Cardiac muscle cell (in vitro differentiated cells and primary cell): ENCODE measurements around the gene TMEM221. TPM values are rescaled to one million over a fixed set of nuclear protein-coding genes. Genes with fewer than 3 reads are reported as not detected.

Experiments
- DNase-seq, 2 donors: peaks; one replicate each; pipeline versions ENCODE4 v3.0.0 to v3.0.0-alpha.2; 2010 to 2017; ENCODE audit warnings: low read depth in 1 of 2, low spot score in 1 of 2
- H3K27ac ChIP-seq: fragments of 200-600 bp; sonication (generic); 2 replicates; pipeline ENCODE4 v1.5.1; 2016
- H3K27me3 ChIP-seq: fragments of 200-600 bp; sonication (generic); 2 replicates; pipeline ENCODE4 v1.6.0; 2016; ENCODE audit warnings: control low read depth
- H3K36me3 ChIP-seq: fragments of 200-600 bp; sonication (generic); 2 replicates; pipeline ENCODE4 v1.5.1; 2016; ENCODE audit warnings: control low read depth
- H3K4me1 ChIP-seq: fragments of 200-600 bp; sonication (generic); 2 replicates; pipeline ENCODE4 v1.8.1; 2017; ENCODE audit warnings: low read depth, mild to moderate bottlenecking, mixed run types
- H3K4me3 ChIP-seq: fragments of 200-600 bp; sonication (generic); 2 replicates; pipeline ENCODE4 v1.5.1; 2016; ENCODE audit warnings: mild to moderate bottlenecking
- H3K9me3 ChIP-seq: fragments of 200-600 bp; sonication (generic); 2 replicates; pipeline ENCODE4 v1.5.1; 2017; ENCODE audit warnings: low read depth, mild to moderate bottlenecking, control low read depth
- polyA plus RNA-seq: library from polyadenylated mRNA; unstranded; fragments of >200 nt; fragmentation: Nextera tagmentation; extraction: Ambion mirVana; gene quantifications from 2 replicates; pipeline ENCODE4 v1.2.1, GENCODE V29; 2016
- total RNA-seq: library from RNA; depleted of rRNA; stranded (reverse); fragments of >200 nt; gene quantifications from 2 replicates; pipeline ENCODE4 v1.2.3, GENCODE V29; 2016
- TF ChIP-seq, protein P1 (sequence below): IDR thresholded peaks from 2 replicates; pipeline ENCODE4 v1.5.1; 2012; ENCODE audit warnings: low read depth, mild to moderate bottlenecking, low read length

TMEM221 gene
- total and polyA plus RNA-seq, 2 experiments from 2014 or later = 3.2 to 5.7 TPM

DNA sequence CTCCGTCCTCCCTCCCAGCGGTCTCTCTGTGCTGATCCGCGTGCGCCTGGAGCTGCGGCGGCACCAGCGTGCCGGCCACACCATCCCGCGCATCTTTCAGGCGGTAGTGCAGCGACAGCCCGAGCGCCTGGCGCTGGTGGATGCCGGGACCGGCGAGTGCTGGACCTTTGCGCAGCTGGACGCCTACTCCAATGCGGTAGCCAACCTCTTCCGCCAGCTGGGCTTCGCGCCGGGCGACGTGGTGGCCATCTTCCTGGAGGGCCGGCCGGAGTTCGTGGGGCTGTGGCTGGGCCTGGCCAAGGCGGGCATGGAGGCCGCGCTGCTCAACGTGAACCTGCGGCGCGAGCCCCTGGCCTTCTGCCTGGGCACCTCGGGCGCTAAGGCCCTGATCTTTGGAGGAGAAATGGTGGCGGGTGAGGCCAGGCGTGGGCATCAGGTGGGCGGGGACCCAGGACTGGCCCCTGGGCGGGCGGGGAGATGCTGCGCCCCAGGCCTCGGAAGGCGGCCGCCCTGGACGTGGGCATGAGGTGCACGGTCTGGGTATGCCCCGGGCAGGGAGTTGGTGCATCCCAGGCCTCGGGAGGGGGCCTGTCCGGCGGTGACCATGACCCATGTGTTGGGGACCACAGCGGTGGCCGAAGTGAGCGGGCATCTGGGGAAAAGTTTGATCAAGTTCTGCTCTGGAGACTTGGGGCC is 38.2 kb upstream of the TMEM221 start:
- no peak overlapping the region for H3K4me3 ChIP-seq
- no peaks in the 10 kb centered on the region for H3K27me3 ChIP-seq
- peaks cover 5% of the 10 kb centered on the region for H3K4me1 ChIP-seq
- no peaks in the 10 kb centered on the region for H3K9me3 ChIP-seq
- TF ChIP-seq, protein P1, sequence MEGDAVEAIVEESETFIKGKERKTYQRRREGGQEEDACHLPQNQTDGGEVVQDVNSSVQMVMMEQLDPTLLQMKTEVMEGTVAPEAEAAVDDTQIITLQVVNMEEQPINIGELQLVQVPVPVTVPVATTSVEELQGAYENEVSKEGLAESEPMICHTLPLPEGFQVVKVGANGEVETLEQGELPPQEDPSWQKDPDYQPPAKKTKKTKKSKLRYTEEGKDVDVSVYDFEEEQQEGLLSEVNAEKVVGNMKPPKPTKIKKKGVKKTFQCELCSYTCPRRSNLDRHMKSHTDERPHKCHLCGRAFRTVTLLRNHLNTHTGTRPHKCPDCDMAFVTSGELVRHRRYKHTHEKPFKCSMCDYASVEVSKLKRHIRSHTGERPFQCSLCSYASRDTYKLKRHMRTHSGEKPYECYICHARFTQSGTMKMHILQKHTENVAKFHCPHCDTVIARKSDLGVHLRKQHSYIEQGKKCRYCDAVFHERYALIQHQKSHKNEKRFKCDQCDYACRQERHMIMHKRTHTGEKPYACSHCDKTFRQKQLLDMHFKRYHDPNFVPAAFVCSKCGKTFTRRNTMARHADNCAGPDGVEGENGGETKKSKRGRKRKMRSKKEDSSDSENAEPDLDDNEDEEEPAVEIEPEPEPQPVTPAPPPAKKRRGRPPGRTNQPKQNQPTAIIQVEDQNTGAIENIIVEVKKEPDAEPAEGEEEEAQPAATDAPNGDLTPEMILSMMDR = no peak
- H3K27ac ChIP-seq = no peak overlapping the region
- H3K36me3 ChIP-seq = no peaks in the 10 kb centered on the region
- no peak for DNase-seq

DNA sequence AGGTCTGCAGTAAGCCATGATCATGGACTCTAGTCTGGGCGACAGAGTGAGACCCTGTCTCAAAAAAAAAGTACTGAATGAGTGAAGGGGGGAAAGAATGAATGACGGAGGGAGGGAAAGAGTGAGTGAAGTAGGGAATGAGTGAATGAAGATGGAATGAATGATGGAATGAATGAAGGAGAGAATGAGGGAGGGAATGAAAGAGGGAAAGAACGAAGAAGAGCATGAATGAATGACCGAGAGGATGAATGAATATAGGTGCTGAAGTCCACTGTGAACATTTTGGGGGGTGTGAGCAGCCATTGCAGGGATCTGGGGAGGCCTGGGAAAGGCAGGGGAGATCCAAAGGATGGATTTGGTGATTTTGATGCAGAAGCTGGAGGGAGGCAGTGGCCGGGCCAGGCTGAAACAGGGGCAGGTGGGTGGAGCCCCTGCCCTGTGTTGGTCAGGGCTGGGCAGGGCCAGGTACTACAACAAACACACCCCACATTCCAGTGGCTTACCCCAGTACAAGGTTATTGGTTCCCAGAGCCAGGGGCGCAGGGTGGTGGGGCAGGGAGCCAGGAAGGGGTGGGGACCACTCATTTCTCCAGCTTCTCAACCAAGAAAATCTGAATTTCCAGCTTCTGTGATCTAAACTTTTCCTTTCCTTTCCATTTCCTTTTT is 36.2 kb upstream of the TMEM221 start:
- no peaks in the 10 kb centered on the region for H3K36me3 ChIP-seq
- TF ChIP-seq, protein P1 = no peak
- H3K27ac ChIP-seq = no peak overlapping the region
- no peaks in the 10 kb centered on the region for H3K9me3 ChIP-seq
- no peaks in the 10 kb centered on the region for H3K27me3 ChIP-seq
- peaks cover 5% of the 10 kb centered on the region for H3K4me1 ChIP-seq
- H3K4me3 ChIP-seq = no peak overlapping the region
- no peak for DNase-seq

DNA sequence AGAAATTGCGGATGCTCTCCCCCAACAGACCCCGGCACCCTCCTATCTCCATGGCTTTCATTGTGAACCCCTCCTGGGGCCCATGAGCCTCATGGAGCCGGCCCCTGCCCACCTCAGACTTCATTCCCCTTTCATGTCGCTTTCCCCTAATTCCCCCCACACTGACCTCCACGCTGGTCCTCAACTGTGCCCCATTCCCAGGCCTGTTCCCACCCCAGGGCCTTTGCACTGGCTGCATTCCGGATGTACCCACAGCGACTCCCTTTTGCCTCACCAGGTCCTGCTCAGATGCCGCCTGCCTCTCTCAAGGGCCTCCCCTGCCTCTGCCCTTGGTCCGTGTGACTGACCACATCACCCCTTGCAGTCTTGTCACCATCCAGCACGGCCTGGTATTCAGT is 35.1 kb upstream of the TMEM221 start:
- DNase-seq = no peak
- no peak overlapping the region for H3K27ac ChIP-seq
- H3K9me3 ChIP-seq = no peaks in the 10 kb centered on the region
- H3K4me3 ChIP-seq = no peak overlapping the region
- no peaks in the 10 kb centered on the region for H3K36me3 ChIP-seq
- no peaks in the 10 kb centered on the region for H3K27me3 ChIP-seq
- TF ChIP-seq, protein P1 = no peak
- H3K4me1 ChIP-seq = peaks cover 3% of the 10 kb centered on the region

DNA sequence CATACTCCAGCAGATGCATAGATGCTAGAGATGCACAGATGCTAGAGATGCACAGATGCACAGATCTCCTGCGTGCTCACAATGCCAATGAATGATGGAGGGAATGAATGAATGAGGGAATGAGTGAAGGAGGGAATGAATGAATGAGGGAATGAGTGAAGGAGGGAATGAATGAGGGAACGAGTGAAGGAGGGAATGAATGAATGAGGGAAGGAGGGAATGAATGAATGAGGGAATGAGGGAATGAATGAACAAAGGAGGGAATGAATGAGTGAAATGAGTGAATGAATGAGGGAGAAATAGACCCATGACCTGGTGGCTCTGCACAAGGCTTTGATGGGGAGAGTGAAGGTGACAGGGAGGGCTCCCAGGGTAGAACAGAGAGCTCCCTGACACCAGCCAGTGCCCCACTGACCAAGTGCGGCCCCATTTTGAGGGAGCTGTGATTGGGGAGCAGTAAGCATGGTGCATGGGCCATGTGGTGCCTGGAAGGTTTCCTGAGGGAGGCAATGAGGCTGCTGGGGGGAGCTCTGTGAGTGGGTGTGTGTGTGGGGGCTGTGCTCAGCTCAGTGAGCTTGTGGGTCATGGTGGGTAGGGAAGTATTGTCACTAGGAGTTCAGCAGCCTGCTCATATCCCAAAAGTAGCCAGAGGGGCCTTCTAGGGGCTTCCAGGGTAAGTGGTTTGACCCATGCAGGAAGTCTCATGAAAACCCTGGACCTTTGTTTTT is 34.6 kb upstream of the TMEM221 start:
- no peak for DNase-seq
- Histone ChIP-seq H3K27ac (no peak overlapping the region), H3K4me3 (no peak overlapping the region), H3K36me3 (no peaks in the 10 kb centered on the region), H3K4me1 (no peaks in the 10 kb centered on the region), H3K9me3 (no peaks in the 10 kb centered on the region), H3K27me3 (no peaks in the 10 kb centered on the region)
- TF ChIP-seq, protein P1 = no peak

DNA sequence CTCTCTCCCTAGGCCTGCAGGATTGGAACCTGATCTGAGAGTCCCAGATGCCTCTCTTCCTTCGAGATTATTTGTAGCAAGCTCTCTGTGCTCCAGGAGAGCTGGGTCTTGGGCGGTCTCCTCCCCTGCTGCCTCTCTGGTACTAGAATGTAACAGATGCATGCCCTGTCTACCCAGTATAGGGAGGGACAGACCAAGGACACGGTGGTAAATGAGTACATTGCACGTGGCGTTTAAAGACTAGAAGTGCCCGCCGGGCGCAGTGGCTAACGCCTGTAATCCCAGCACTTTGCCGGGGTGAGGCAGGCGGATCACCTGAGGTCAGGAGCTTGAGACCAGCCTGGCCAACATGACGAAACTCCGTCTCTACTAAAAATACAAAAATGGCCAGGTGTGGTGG is 33.5 kb upstream of the TMEM221 start:
- Histone ChIP-seq H3K9me3 (no peaks in the 10 kb centered on the region), H3K4me3 (no peak overlapping the region), H3K36me3 (no peaks in the 10 kb centered on the region), H3K27ac (no peak overlapping the region), H3K4me1 (no peaks in the 10 kb centered on the region), H3K27me3 (no peaks in the 10 kb centered on the region)
- no peak for DNase-seq
- TF ChIP-seq, protein P1 = no peak
